Caco-2 (cell line): ENCODE results near the gene NUMA1. TPM values are rescaled to one million over a fixed set of nuclear protein-coding genes. Genes with fewer than 3 reads are reported as not detected.

ENCODE experiments used
- BruUV-seq: library from RNA; stranded (reverse); fragments of 400-500 nt; replicated peaks from 2 replicates; lab custom pipeline; 2021; lab: Mats Ljungman, UMichigan
- CTCF ChIA-PET: fragments of 300-600 bp; sonication (Branson Sonifier 250); formaldehyde crosslinking; loops from one replicate; lab custom pipeline; 2022; ENCODE audit warnings: antibody characterized with exemption; lab: Charles Lee
- POLR2A ChIA-PET: fragments of 300-600 bp; sonication (Branson Sonifier 250); formaldehyde crosslinking; loops from one replicate; lab custom pipeline; 2022; ENCODE audit warnings: antibody characterized with exemption; lab: Charles Lee
- DNase-seq, 2 experiments: peaks; one replicate each; pipeline versions ENCODE4 v3.0.0 to v3.0.0-alpha.2; 2020 to 2022
- H3K27me3 ChIP-seq: replicated peaks from 2 replicates; pipeline ENCODE4 v1.6.0; 2011; ENCODE audit warnings: low read length; ENCODE audit not compliant: control insufficient read depth, insufficient read depth
- H3K36me3 ChIP-seq: 2 replicates; pipeline ENCODE4 v1.5.1; 2011; ENCODE audit warnings: low read length; ENCODE audit not compliant: control insufficient read depth, insufficient read depth
- H3K4me1 ChIP-seq: fragments of 250-450 bp; sonication (Bioruptor Pico); 2 replicates; pipeline ENCODE4 v1.5.1; 2020; ENCODE audit warnings: mild to moderate bottlenecking
- H3K4me3 ChIP-seq: 2 replicates; pipeline ENCODE4 v1.5.1; 2011; ENCODE audit warnings: low read depth, mild to moderate bottlenecking, control low read depth, low read length
- H3K9me3 ChIP-seq: fragments of 250-450 bp; sonication (Bioruptor Pico); 2 replicates; pipeline ENCODE4 v1.5.1; 2020; ENCODE audit warnings: mild to moderate bottlenecking, moderate library complexity
- H3K27ac Mint-ChIP-seq: one replicate; pipeline ENCODE4 v1.8.0; 2022; ENCODE audit warnings: mixed read lengths; ENCODE audit not compliant: unreplicated experiment
- H3K27me3 Mint-ChIP-seq: one replicate; pipeline ENCODE4 v1.8.0; 2022; ENCODE audit warnings: mixed read lengths; ENCODE audit not compliant: insufficient read depth, unreplicated experiment
- H3K36me3 Mint-ChIP-seq: one replicate; pipeline ENCODE4 v1.8.0; 2022; ENCODE audit warnings: mild to moderate bottlenecking, mixed read lengths; ENCODE audit not compliant: insufficient read depth, unreplicated experiment
- H3K4me1 Mint-ChIP-seq: one replicate; pipeline ENCODE4 v1.8.0; 2022; ENCODE audit warnings: low read depth, mixed read lengths; ENCODE audit not compliant: unreplicated experiment
- H3K4me3 Mint-ChIP-seq: one replicate; pipeline ENCODE4 v1.8.0; 2022; ENCODE audit warnings: mild to moderate bottlenecking, moderate library complexity, mixed read lengths; ENCODE audit not compliant: unreplicated experiment
- H3K9me3 Mint-ChIP-seq: one replicate; pipeline ENCODE4 v1.8.0; 2022; ENCODE audit warnings: mixed read lengths; ENCODE audit not compliant: unreplicated experiment
- CTCF ChIP-seq, 2 experiments: fragments of 200-600 bp in 1 of 2; IDR thresholded peaks; 1 replicate in 1 of 2; 2 replicates in 1 of 2; pipeline versions ENCODE4 v1.5.1 to v1.8.0; 2011 to 2022; ENCODE audit warnings: antibody characterized with exemption in 1 of 2, control low read depth in 1 of 2, inconsistent platforms in 1 of 2, low read depth in 1 of 2, low read length in 1 of 2, mild to moderate bottlenecking in 1 of 2, moderate library complexity in 1 of 2; ENCODE audit not compliant: insufficient read depth in 1 of 2, severe bottlenecking in 1 of 2, unreplicated experiment in 1 of 2
- intact Hi-C: fragments of 100-400 bp; cut with micrococcal nuclease; formaldehyde crosslinking; loops from one replicate; pipeline ENCODE4 v1.10.0; 2022; ENCODE audit not compliant: unreplicated experiment
- total RNA-seq: library from RNA; stranded (reverse); gene quantifications from 2 replicates; pipeline ENCODE4 v1.2.3, GENCODE V29; 2022

The NUMA1 gene
- total RNA-seq, 1 experiment from 2014 or later: 190 TPM

- ChIA-PET CTCF (no interaction called here), POLR2A (interaction anchor here (0.6 kb wide), 1 partner anchor 193 kb away, joined by 3 read pairs; no protein-coding TSS in a partner anchor)
- DNase-seq: no peak
- no peak overlapping the region for H3K4me3 ChIP-seq
- no peaks in the 10 kb centered on the region for H3K9me3 ChIP-seq
- Mint-ChIP-seq H3K27me3 (no peaks in the 10 kb centered on the region), H3K9me3 (no peaks in the 10 kb centered on the region), H3K4me1 (no peaks in the 10 kb centered on the region), H3K4me3 (no peak overlapping the region), H3K36me3 (peaks cover 29% of the 10 kb centered on the region), H3K27ac (no peak overlapping the region)
- peaks cover 2% of the 10 kb centered on the region for H3K36me3 ChIP-seq
- H3K4me1 ChIP-seq: no peaks in the 10 kb centered on the region
- BruUV-seq: no TSS peak
- no peaks in the 10 kb centered on the region for H3K27me3 ChIP-seq
- intact Hi-C loops: no loop called here
- TF ChIP-seq CTCF (IDR thresholded peaks at IDR 0.05; ENCODE audit: insufficient read depth in 1 of 2, low read depth in 1 of 2, low read length in 1 of 2, severe bottlenecking in 1 of 2, unreplicated experiment in 1 of 2): no peak
These were observed 18.5 kb downstream of the NUMA1 start for GRCh38 chr11:72061739-72062396.

- TF ChIP-seq CTCF (IDR thresholded peaks at IDR 0.05; ENCODE audit: insufficient read depth in 1 of 2, low read depth in 1 of 2, low read length in 1 of 2, severe bottlenecking in 1 of 2, unreplicated experiment in 1 of 2): no peak
- Histone ChIP-seq H3K27me3 (no peaks in the 10 kb centered on the region), H3K9me3 (no peaks in the 10 kb centered on the region), H3K4me3 (no peak overlapping the region), H3K36me3 (peaks cover 2% of the 10 kb centered on the region), H3K4me1 (no peaks in the 10 kb centered on the region)
- Mint-ChIP-seq H3K4me1 (no peaks in the 10 kb centered on the region), H3K27me3 (no peaks in the 10 kb centered on the region), H3K36me3 (peaks cover 22% of the 10 kb centered on the region), H3K27ac (no peak overlapping the region), H3K4me3 (no peak overlapping the region), H3K9me3 (no peaks in the 10 kb centered on the region)
- DNase-seq: no peak
- POLR2A ChIA-PET: interaction anchor here (0.6 kb wide), 1 partner anchor 170 kb away, joined by 3 read pairs; no protein-coding TSS in a partner anchor
- BruUV-seq: no TSS peak
- intact Hi-C loops: no loop called here
- CTCF ChIA-PET: interaction anchor here (0.6 kb wide), 1 partner anchor 124 kb away, joined by 3 read pairs; no protein-coding TSS in a partner anchor
These were observed 21.8 kb downstream of the NUMA1 start for GRCh38 chr11:72058416-72059034.

GRCh38 chr11:72048766-72049460 lies 31.4 kb downstream of the NUMA1 start:
- BruUV-seq: no TSS peak
- H3K4me1 ChIP-seq: no peaks in the 10 kb centered on the region
- no peak overlapping the region for H3K4me3 Mint-ChIP-seq
- no peaks in the 10 kb centered on the region for H3K9me3 ChIP-seq
- H3K36me3 Mint-ChIP-seq: peaks cover 21% of the 10 kb centered on the region
- H3K4me1 Mint-ChIP-seq: no peaks in the 10 kb centered on the region
- no peak for DNase-seq
- peaks cover 3% of the 10 kb centered on the region; the same call in 1 of the 2 replicates for H3K36me3 ChIP-seq
- ChIA-PET CTCF (interaction anchor here (0.7 to 1.4 kb wide), 3 partner anchors 9 to 41 kb away, joined by 3 to 8 read pairs (median 3); no protein-coding TSS in a partner anchor), POLR2A (interaction anchor here (0.7 to 2.2 kb wide), 3 partner anchors 9 to 64 kb away, joined by 3 to 6 read pairs (median 3); partner anchors contain the start of gene ANAPC15)
- H3K9me3 Mint-ChIP-seq: no peaks in the 10 kb centered on the region
- intact Hi-C loops: no loop called here
- H3K27me3 Mint-ChIP-seq: no peaks in the 10 kb centered on the region
- H3K27ac Mint-ChIP-seq: no peak overlapping the region
- no peak overlapping the region for H3K4me3 ChIP-seq
- no peak for TF ChIP-seq CTCF (IDR thresholded peaks at IDR 0.05; ENCODE audit: insufficient read depth in 1 of 2, low read depth in 1 of 2, low read length in 1 of 2, severe bottlenecking in 1 of 2, unreplicated experiment in 1 of 2)
- H3K27me3 ChIP-seq: no peaks in the 10 kb centered on the region
